Measurements from ENCODE around the gene S100A1.

DNA sequence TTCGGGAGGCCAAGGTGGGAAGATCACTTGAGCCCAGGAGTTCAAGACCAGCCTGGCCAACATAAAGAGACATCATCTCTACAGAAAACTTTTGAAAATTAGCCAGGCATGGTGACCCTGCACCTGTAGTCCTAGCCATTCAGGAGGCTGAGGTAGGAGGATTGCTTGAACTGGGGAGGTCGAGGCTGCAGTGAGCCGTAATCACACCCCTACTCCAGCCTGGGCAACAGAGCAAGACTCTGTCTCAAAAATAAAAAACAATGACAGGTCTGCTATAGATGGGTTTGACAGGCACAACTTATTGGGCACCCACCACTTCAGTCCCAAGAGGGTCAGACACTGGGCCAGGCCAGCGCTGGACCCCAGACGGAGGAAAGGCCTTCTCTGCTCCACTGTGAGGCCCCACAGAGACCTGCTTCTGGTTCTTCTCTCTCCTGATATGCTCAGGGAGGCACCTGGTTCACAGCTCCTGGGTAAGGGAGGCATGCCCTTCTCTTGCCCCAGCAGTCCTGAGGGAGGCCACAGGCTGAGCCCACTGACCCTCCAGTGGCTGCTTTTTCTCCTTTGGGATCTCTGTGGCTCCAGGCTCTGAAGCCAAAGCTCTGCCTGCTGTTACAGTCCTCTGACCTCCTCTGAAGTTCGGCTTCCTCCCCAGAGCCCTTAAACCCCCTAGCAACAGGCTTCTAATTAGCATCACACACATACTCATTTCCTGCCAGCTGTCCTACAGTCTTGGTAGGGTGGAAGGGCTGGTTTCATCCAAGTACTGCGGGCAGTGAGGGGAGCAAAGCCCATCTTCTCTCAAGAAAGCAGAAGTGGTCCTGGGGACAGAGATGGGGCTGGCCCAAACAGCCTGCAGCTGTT is 29.7 kb upstream of the S100A1 start:
- TF ChIP-seq, protein P1, sequence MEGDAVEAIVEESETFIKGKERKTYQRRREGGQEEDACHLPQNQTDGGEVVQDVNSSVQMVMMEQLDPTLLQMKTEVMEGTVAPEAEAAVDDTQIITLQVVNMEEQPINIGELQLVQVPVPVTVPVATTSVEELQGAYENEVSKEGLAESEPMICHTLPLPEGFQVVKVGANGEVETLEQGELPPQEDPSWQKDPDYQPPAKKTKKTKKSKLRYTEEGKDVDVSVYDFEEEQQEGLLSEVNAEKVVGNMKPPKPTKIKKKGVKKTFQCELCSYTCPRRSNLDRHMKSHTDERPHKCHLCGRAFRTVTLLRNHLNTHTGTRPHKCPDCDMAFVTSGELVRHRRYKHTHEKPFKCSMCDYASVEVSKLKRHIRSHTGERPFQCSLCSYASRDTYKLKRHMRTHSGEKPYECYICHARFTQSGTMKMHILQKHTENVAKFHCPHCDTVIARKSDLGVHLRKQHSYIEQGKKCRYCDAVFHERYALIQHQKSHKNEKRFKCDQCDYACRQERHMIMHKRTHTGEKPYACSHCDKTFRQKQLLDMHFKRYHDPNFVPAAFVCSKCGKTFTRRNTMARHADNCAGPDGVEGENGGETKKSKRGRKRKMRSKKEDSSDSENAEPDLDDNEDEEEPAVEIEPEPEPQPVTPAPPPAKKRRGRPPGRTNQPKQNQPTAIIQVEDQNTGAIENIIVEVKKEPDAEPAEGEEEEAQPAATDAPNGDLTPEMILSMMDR (IDR thresholded peaks at IDR 0.05): no peak
- no peak for TF ChIP-seq POLR2A (IDR thresholded peaks at IDR 0.05)
- no peak for TF ChIP-seq EP300 (IDR thresholded peaks at IDR 0.05)
- no peak for TF ChIP-seq POLR2AphosphoS5 (IDR thresholded peaks at IDR 0.05)
